ELF-1 (cell line): ENCODE results near the gene EBLN2.

Source experiments
- DNase-seq: peaks from one replicate; pipeline ENCODE4 v3.0.0-alpha.2; 2016; ENCODE audit warnings: low read depth, low spot score

Gene EBLN2

GRCh38 chr3:73107215-73107614, 45.8 kb downstream of the EBLN2 start:
- DNase-seq = no peak

DNA sequence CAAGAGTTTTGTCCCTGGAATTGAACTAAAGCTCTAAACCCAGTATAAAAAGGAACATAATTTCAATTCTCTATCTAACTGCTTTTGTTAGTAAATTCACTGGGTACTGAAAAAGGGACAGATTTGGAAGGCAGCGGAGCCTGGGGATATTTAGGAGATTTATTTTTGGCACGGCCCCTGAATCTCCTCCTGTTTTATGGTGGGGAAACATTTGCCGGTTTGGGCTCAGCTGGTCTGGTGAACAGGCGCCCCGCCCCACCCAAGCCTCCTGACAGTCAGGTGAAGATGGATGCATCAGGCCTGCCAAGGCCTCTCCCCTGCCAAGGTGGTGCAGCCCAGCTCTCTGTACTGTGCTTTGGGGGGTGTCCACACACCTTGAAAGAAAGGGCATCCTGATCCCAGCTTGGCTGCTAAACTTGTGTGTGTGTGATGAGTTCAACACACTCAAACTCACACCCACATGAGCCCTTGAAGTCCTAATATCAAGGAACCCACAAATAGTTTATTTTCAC, 46.3 kb downstream of the EBLN2 start:
- no peak for DNase-seq

- no peak for DNase-seq
These were observed 47.3 kb downstream of the EBLN2 start for GRCh38 chr3:73108750-73109149.

DNA sequence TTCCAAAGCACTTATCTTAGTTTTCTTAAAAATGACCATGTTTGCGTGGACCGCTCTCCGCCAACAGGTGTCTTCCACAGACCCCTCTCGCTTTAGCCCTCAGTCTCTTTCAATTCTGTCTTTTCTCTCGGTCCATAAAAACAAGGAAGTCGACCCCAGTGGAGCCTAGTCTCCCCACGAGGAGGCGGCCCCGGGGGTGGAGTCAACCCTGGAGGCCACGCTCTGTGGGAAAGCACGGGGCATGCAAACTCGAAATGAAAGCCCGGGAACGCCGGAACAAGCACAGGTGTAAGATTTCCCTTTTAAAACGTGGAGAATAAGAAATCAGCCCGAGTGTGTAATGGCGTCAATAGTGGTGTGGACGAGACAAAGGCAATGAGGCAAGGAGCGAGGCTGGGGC, 49.1 kb downstream of the EBLN2 start:
- DNase-seq = no peak
